Measurements from ENCODE around the gene CDKAL1. TPM values are rescaled to one million over a fixed set of nuclear protein-coding genes. Genes with fewer than 3 reads are reported as not detected.
A peak's percentile ranks its signal among the peaks of the same experiment; 100 is the strongest.

The CDKAL1 gene
- total and polyA plus RNA-seq, 10 of the 15 experiments (the other 5 are each of a cell fraction or from before 2014, with no cell fraction given), result 10.7 to 26.9 (median 17.3) TPM

DNA sequence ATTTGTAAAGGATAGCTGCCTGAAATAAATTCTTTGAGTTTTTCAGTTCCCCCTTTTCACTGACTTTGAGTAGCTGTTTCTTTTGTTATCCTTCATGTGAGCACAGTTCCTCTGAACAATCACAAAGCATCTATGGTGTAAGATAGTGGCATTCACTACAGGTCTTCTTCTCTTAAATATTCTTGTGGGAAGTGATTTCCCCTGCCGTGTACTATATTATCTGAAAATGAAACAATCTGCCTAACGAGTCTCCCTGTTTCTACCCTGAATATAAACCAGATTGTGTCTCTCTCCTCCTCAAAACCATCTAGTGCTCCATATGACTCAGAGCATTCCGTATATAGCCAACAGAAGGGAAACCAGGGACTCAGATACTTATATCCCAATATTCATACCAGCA lies 679.2 kb downstream of the CDKAL1 start (continued):
- TF ChIP-seq, protein P1, sequence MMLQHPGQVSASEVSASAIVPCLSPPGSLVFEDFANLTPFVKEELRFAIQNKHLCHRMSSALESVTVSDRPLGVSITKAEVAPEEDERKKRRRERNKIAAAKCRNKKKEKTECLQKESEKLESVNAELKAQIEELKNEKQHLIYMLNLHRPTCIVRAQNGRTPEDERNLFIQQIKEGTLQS (IDR thresholded peaks at IDR 0.05; ENCODE audit: borderline replicate concordance, extremely low read depth, low read depth, low read length), result no peak
- TF ChIP-seq CBX5 (IDR thresholded peaks at IDR 0.05; ENCODE audit: low read depth), result peak; percentile 57; the same call in 1 of the 2 replicates
- TF ChIP-seq CEBPB (IDR thresholded peaks at IDR 0.05; ENCODE audit: borderline replicate concordance in 1 of 2, low read depth in 2 of 2, low read length in 2 of 2), result no peak
- TF ChIP-seq ZBED1 (IDR thresholded peaks at IDR 0.05; ENCODE audit: borderline replicate concordance), result peak; percentile 79; the same call in 1 of the 2 replicates
- peak; percentile 67 to 69; a peak in 2 of 4 replicates for TF ChIP-seq EP300 (IDR thresholded peaks at IDR 0.05; ENCODE audit: borderline replicate concordance in 1 of 2, control insufficient read depth in 1 of 2, low read depth in 2 of 2, low read length in 2 of 2)
- TF ChIP-seq RAD51 (IDR thresholded peaks at IDR 0.05), result no peak
- no peak for TF ChIP-seq BMI1 (IDR thresholded peaks at IDR 0.05; ENCODE audit: borderline replicate concordance)
- no peak for TF ChIP-seq NRF1 (conservative IDR thresholded peaks at IDR 0.05; ENCODE audit: low read depth, low read length)
- TF ChIP-seq SPI1 (IDR thresholded peaks at IDR 0.05; ENCODE audit: borderline replicate concordance, insufficient read depth, low read depth, low read length), result peak; percentile 93
- no peak for TF ChIP-seq HCFC1 (IDR thresholded peaks at IDR 0.05; ENCODE audit: low read length)

DNA sequence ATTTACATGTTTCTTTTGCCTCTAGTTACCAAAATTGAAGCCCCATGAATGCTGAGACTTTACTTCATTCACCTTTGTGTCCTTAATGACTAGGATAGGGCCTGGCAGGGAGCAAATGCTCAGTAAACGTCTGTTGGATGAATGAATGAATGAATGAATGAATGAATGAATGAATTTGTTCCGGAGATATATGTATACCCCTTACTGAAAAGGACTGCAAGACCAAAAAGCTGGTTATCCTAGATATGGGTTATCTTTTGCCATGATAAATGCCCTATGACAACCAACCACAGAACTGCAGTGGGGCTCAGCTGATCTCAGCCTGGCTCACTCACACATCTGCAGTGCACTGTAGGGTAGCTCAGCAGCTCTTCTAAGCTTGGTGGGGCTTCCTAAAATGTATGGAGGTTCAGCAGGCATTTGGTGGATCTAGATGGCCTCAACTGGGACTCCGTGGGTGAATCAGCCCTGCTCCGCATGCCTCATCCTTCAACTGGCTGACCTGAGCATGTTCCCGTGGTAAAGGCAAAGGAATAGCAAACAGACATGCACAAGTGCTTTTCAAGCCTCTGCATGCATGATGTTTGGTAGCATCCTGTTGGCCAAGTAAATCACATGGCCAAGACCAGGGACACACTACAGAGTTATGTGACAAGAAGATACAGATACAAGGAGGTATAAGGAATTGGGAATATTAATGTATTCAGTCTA lies 680.6 kb downstream of the CDKAL1 start:
- no TSS peak for BruUV-seq (replicated peaks)
- no peak for ATAC-seq

More for the DNA sequence above, 680.6 kb downstream of the CDKAL1 start:
- POLR2A ChIA-PET, result interaction anchor here (0.6 to 1.9 kb wide), 3 partner anchors 15 to 245 kb away, joined by 3 to 7 read pairs (median 3); no protein-coding TSS in a partner anchor
- Histone ChIP-seq H3K9me3 (replicated peaks; ENCODE audit: control insufficient read depth, insufficient read depth, low read length) (peaks cover 5% of the 10 kb centered on the region; the same call in 2 of the 3 replicates), H4K20me1 (ENCODE audit: control insufficient read depth, insufficient read depth) (no peaks in the 10 kb centered on the region), H3K36me3 (ENCODE audit: control insufficient read depth in 2 of 2, insufficient read depth in 2 of 2, low read length in 1 of 2) (no peaks in the 10 kb centered on the region), H3K4me3 (no peak overlapping the region), H3K27ac (ENCODE audit: control insufficient read depth, insufficient read depth) (peak overlapping the region; percentile 74; the same call in 1 of the 2 replicates), H3K79me2 (ENCODE audit: control insufficient read depth, insufficient read depth, low read length) (no peaks in the 10 kb centered on the region), H2AFZ (ENCODE audit: control insufficient read depth, low read depth, low read length) (no peak overlapping the region), H3K9ac (ENCODE audit: control insufficient read depth, insufficient read depth, low read length) (no peak overlapping the region), H3K4me2 (ENCODE audit: control insufficient read depth, insufficient read depth) (no peak overlapping the region), H3K27me3 (replicated peaks in 1 of 2; ENCODE audit: control insufficient read depth in 2 of 2, insufficient read depth in 2 of 2, low read length in 1 of 2) (no peaks in the 10 kb centered on the region), H3K4me1 (ENCODE audit: control insufficient read depth, insufficient read depth, low read length) (peaks cover 34% of the 10 kb centered on the region)
- SMC1A ChIA-PET (ENCODE audit: uncharacterized antibody, unreplicated experiment), result interaction anchor here (0.8 to 6.2 kb wide), 9 partner anchors 11 to 373 kb away, joined by 3 to 32 read pairs (median 5); no protein-coding TSS in a partner anchor
- intact Hi-C loops (cut with micrococcal nuclease; ENCODE audit: unreplicated experiment) (loop anchor here (5.0 kb wide), 1 partner anchor 372 kb away; no protein-coding TSS in a partner anchor), in situ Hi-C loops (cut with MboI) (no loop called here)
- RAD21 ChIA-PET (ENCODE audit: unreplicated experiment), result interaction anchor here (0.8 to 1.5 kb wide), 2 partner anchors 50 to 192 kb away, joined by 3 to 5 read pairs; no protein-coding TSS in a partner anchor
- TF ChIP-seq ZNF24 (IDR thresholded peaks at IDR 0.05), result peak; percentile 95
- TF ChIP-seq NFXL1 (IDR thresholded peaks at IDR 0.05; ENCODE audit: borderline replicate concordance), result no peak
- DNase-seq (ENCODE audit: low read depth, low spot score), result no peak
- 88% methylated on average over 5 of the region's 5 CpGs for WGBS (ENCODE audit: insufficient coverage, insufficient replicate concordance, low lambda C conversion rate, missing lambda C conversion rate)
- FAIRE-seq, result no peak
- CTCF ChIA-PET, result no interaction called here
